Fibroblast of peridontal ligament (primary cell): ENCODE results near the gene MYH14.
"Not testable (repeated sequence)": the region's sequence is repeated elsewhere in the genome, so short reads cannot be mapped to it uniquely, and the experiment has no call there.

Experiments used
- DNase-seq: peaks from one replicate; pipeline ENCODE4 v3.0.0-alpha.2; 2010; ENCODE audit errors: extremely low read depth

Gene MYH14

DNA sequence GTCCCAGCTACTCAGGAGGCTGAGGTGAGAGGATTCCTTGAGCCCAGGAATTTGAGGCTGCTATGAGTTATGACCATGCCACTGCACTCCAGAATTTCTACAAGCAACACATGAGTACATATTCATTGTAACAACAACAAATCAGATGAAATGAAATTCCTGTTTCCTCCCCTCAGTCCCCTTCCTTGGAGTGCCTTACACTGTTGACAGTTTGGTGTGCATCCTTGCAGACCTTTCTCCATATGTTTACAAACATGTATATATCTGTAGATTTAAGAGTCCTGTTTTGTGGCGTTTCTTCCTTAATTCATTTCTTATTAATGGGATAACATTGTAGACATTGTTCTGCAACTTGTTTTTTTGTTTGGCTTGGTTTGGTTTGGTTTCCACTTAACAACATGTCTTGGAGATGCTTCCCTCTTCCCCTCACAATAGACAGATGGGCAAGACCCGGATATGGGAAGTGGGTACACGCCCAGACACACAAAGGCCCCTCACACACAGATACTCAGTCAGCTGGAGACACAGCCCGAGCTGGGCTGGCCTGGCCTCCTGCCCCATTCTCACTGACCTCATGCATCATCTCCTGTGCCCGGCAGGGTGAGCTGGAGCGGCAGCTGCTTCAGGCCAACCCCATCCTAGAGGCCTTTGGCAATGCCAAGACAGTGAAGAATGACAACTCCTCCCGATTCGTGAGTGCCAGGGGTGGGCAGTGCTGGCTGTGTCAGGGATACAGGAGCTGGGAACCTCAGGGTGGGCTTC lies 21.7 kb downstream of the MYH14 start:
- no peak for DNase-seq

- DNase-seq: no peak
These were observed 23.1 kb downstream of the MYH14 start for GRCh38 chr19:50226536-50226935.

GRCh38 chr19:50228153-50228552 lies 24.7 kb downstream of the MYH14 start:
- DNase-seq: not testable (repeated sequence)

GRCh38 chr19:50230379-50231351 lies 27.2 kb downstream of the MYH14 start:
- DNase-seq: no peak

- not testable (repeated sequence) for DNase-seq
These were observed 28.0 kb downstream of the MYH14 start for GRCh38 chr19:50231417-50231816.

- DNase-seq: no peak
These were observed 28.4 kb downstream of the MYH14 start for GRCh38 chr19:50231821-50232220.

DNA sequence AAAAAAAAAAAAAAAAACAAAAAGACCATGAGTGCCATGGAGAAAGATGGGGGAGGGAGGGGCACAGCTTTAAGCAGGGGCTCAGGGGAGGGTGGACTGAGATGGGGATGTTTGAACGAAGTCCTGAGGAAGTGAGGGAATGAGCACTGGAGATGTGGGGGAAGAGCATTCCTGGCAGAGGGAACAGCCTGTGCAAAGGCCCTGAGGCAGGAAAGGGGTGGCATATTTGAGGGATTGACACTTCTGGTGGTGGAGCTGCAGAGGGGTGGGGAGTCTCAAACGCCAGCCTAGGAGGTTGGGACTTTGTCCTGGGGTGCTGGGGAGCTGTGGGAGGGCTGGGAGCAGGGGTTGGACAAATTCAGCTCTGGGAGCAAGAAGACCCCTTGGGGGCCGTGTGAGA lies 29.2 kb downstream of the MYH14 start:
- no peak for DNase-seq

GRCh38 chr19:50233308-50233910 lies 30.0 kb downstream of the MYH14 start:
- DNase-seq: no peak

GRCh38 chr19:50237493-50237892 lies 34.1 kb downstream of the MYH14 start:
- DNase-seq: not testable (repeated sequence)

- DNase-seq: no peak
These were observed 34.6 kb downstream of the MYH14 start for GRCh38 chr19:50238043-50238442.

- DNase-seq: no peak
These were observed 36.6 kb downstream of the MYH14 start for GRCh38 chr19:50239921-50240590.

DNA sequence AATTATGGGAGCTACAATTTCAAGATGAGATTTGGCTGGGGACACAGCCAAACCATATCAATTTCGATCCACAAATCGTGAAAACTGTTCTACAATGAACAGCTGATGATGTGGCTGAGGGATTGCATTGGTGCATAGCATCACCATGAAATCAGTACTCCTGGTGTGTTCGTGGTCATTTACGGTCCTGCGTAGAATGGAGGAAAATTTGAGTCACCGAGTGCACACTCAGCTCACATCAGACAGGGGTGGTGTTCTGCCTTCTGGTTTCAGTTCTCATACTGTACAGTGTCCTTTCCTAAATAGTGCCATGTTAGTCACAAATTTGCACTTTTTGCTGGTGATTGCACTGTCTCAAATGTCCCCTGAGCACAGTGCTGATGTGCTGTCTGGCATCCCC lies 39.2 kb downstream of the MYH14 start:
- no peak for DNase-seq

DNA sequence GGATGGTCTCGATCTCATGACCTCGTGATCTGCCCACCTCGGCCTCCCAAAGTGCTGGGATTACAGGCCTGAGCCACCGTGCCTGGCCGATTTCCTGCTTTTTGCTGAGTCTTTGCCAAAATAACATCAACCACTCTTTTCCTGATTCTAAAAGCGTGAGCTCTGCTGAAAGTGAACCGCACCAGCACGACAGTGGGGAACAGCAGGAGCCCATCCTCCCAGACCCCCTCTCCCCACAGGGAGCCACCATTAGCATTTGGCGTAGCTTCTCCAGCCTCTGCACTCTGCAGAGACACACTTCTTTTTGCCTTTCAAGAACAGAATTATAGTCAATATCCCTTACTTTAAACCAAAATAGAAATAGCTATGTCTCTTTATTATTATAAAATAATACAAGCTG lies 41.3 kb downstream of the MYH14 start:
- no peak for DNase-seq

DNA sequence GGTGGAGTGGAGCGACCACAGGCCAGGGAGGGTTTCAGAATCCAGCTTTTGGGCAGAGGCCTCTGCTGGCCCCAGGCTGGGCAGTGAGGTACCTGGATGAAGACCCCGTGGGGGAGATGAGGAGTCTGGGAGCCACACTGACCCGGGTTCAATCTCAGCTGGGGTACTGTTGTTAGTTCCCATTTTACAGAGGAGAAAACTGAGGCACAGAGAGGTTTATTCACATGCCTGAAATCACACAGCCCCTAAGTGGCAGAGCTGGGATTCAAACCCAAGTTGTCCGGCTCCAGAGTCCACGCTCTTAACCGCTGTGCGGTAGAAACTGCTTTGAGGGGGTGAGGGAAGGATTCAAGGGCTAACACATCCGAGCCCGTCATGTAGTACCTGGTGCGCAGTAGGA lies 45.0 kb downstream of the MYH14 start:
- no peak for DNase-seq

DNA sequence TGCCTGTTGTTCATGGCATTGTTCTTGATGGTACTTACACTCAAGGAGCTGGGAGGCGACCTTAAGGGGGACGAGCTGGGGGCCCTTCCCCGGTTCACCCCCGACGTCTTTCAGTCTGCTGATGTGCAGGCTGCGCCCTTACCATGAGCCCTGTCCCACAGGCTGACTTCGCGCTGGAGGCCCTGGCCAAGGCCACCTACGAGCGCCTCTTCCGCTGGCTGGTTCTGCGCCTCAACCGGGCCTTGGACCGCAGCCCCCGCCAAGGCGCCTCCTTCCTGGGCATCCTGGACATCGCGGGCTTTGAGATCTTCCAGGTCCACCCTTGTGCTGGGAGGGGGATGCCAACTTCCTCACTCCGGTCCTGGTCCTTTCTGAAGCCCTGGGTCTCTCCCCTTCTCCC lies 45.4 kb downstream of the MYH14 start:
- no peak for DNase-seq

DNA sequence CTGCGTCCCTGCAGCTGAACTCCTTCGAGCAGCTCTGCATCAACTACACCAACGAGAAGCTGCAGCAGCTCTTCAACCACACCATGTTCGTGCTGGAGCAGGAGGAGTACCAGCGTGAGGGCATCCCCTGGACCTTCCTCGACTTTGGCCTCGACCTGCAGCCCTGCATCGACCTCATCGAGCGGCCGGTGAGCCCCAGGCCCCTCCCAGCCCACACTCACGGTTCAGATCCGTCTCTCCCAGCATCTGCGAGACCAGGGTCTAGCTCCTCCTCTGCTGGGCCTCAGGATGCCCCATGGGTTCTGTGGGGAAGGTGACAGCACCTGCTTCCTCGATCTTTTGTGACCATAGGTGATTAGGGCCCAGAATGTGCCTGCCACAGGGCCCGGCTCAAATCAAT lies 46.2 kb downstream of the MYH14 start:
- DNase-seq: no peak

- no peak for DNase-seq
These were observed 47.2 kb downstream of the MYH14 start for GRCh38 chr19:50250450-50251136.

GRCh38 chr19:50252111-50252886 lies 48.9 kb downstream of the MYH14 start:
- DNase-seq: no peak

- DNase-seq: no peak
These were observed 49.5 kb downstream of the MYH14 start for GRCh38 chr19:50252887-50253268.

- DNase-seq: no peak
These were observed 51.7 kb downstream of the MYH14 start for GRCh38 chr19:50255115-50255514.

DNA sequence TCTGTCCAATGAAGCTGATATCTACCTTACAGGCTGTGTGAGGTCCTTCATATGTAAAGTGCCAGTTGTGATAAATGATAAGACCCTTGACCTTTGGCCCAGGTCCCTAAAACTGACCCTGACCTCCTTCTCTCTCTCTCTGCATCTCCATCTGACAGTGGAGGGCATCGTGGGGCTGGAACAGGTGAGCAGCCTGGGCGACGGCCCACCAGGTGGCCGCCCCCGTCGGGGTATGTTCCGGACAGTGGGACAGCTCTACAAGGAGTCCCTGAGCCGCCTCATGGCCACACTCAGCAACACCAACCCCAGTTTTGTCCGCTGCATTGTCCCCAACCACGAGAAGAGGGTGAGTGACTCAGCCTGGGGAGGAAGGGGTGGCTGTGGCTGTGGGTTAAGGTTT lies 53.7 kb downstream of the MYH14 start:
- no peak for DNase-seq
